Posterior vena cava (tissue), 2 donors: ENCODE results near the gene HS3ST5. TPM values are rescaled to one million over a fixed set of nuclear protein-coding genes. Genes with fewer than 3 reads are reported as not detected.
"Not testable (repeated sequence)": the region's sequence is repeated elsewhere in the genome, so short reads cannot be mapped to it uniquely, and the experiment has no call there.

Source experiments
- DNase-seq: peaks from one replicate; pipeline ENCODE4 v3.0.0-alpha.2; 2020; ENCODE audit warnings: low spot score
- intact Hi-C, 2 donors: fragments of 100-400 bp; cut with DNase I; formaldehyde crosslinking; loops; one replicate each; pipeline versions ENCODE4 v1.14.1 to v1.14.2; 2022 to 2023
- total RNA-seq, 2 donors: library from RNA; stranded (reverse); fragmentation: NEBNext Ultra II Directional; extraction: Animal tissue kit (Norgen Biotek cat#: 25700); gene quantifications; one replicate each; pipeline ENCODE4 v1.2.1, GENCODE V29; 2021
- donor health status: DM: yes; HTN: yes; CAD: no.
- donor health status: DM: yes; HTN: yes; CAD: no.

HS3ST5 gene
- total RNA-seq, 2 donors from 2014 or later: not detected

GRCh38 chr6:114162691-114163347 lies 180.0 kb downstream of the HS3ST5 start:
- intact Hi-C loops: no loop called here

GRCh38 chr6:114160881-114161280 lies 181.9 kb downstream of the HS3ST5 start:
- intact Hi-C loops: no loop called here
- no peak for DNase-seq

More at GRCh38 chr6:114162691-114163347, 180.0 kb downstream of the HS3ST5 start:
- no peak for DNase-seq

GRCh38 chr6:114159727-114160126 lies 183.1 kb downstream of the HS3ST5 start:
- intact Hi-C loops: no loop called here
- DNase-seq: no peak

GRCh38 chr6:114158838-114159694 lies 183.8 kb downstream of the HS3ST5 start:
- no peak for DNase-seq
- intact Hi-C loops: no loop called here

GRCh38 chr6:114158411-114158810 lies 184.4 kb downstream of the HS3ST5 start:
- no peak for DNase-seq
- intact Hi-C loops: no loop called here

- intact Hi-C loops: no loop called here
- no peak for DNase-seq
Measured at GRCh38 chr6:114157848-114158247, 185.0 kb downstream of the HS3ST5 start.

GRCh38 chr6:114155763-114156162 lies 187.1 kb downstream of the HS3ST5 start:
- no peak for DNase-seq
- intact Hi-C loops: no loop called here

GRCh38 chr6:114154812-114155211 lies 188.0 kb downstream of the HS3ST5 start:
- no peak for DNase-seq
- intact Hi-C loops: no loop called here

- no peak for DNase-seq
- intact Hi-C loops: no loop called here
Measured at GRCh38 chr6:114153448-114153847, 189.4 kb downstream of the HS3ST5 start.

GRCh38 chr6:114151064-114151690 lies 191.6 kb downstream of the HS3ST5 start:
- no peak for DNase-seq
- intact Hi-C loops: no loop called here

GRCh38 chr6:114149182-114149581 lies 193.6 kb downstream of the HS3ST5 start:
- intact Hi-C loops, DNase-seq: not testable (repeated sequence)

GRCh38 chr6:114144887-114145851 lies 197.7 kb downstream of the HS3ST5 start:
- intact Hi-C loops: no loop called here
- DNase-seq: no peak

- DNase-seq: no peak
- intact Hi-C loops: no loop called here
Measured at GRCh38 chr6:114142258-114142657, 200.6 kb downstream of the HS3ST5 start.

- intact Hi-C loops: no loop called here
- DNase-seq: no peak
Measured at GRCh38 chr6:114140416-114140815, 202.4 kb downstream of the HS3ST5 start.

GRCh38 chr6:114138577-114139248 lies 204.1 kb downstream of the HS3ST5 start:
- intact Hi-C loops: no loop called here

GRCh38 chr6:114135363-114135971 lies 207.4 kb downstream of the HS3ST5 start:
- DNase-seq: no peak
- intact Hi-C loops: no loop called here

More at GRCh38 chr6:114138577-114139248, 204.1 kb downstream of the HS3ST5 start:
- DNase-seq: no peak

GRCh38 chr6:114133816-114134215 lies 209.0 kb downstream of the HS3ST5 start:
- DNase-seq: no peak
- intact Hi-C loops: no loop called here

GRCh38 chr6:114131945-114132344 lies 210.9 kb downstream of the HS3ST5 start:
- DNase-seq: no peak
- intact Hi-C loops: no loop called here
